H1 (cell line): ENCODE measurements around the gene PLEKHH2. TPM values are rescaled to one million over a fixed set of nuclear protein-coding genes. Genes with fewer than 3 reads are reported as not detected.

Experiments
- BACH1 ChIP-seq: IDR thresholded peaks from 2 replicates; pipeline ENCODE4 v1.6.1; 2012; ENCODE audit warnings: low read length, improper control_type of control experiment
- FOSL1 ChIP-seq: IDR thresholded peaks from 2 replicates; pipeline ENCODE4 v1.6.1; 2011; ENCODE audit warnings: mild to moderate bottlenecking, low read depth, low read length, moderate library complexity; ENCODE audit not compliant: insufficient read depth
- HDAC2 ChIP-seq, 2 experiments: fragments of 300-600 bp in 1 of 2; sonication (generic) in 1 of 2; IDR thresholded peaks; 2 replicates each; pipeline ENCODE4 v1.6.1; 2011 to 2012; ENCODE audit warnings: low read depth in 2 of 2, low read length in 2 of 2, mild to moderate bottlenecking in 2 of 2, moderate library complexity in 2 of 2, borderline replicate concordance in 1 of 2, inconsistent platforms in 1 of 2
- RFX5 ChIP-seq: IDR thresholded peaks from 2 replicates; pipeline ENCODE4 v1.6.1; 2011; ENCODE audit warnings: low read depth, low read length, improper control_type of control experiment, borderline replicate concordance
- RXRA ChIP-seq: IDR thresholded peaks from 2 replicates; pipeline ENCODE4 v1.6.1; 2011; ENCODE audit warnings: low read depth, mild to moderate bottlenecking, low read length, moderate library complexity; ENCODE audit not compliant: insufficient read depth
- TEAD4 ChIP-seq: IDR thresholded peaks from 2 replicates; pipeline ENCODE4 v1.6.1; 2012; ENCODE audit warnings: low read depth, low read length, inconsistent platforms, mixed read lengths
- polyA plus RNA-seq, 7 experiments: library from polyadenylated mRNA; depleted of rRNA in 3 of 7; stranded (reverse) in 5 of 7; unstranded in 2 of 7; fragments of >200 nt in 5 of 7; fragments of 200-250 nt in 2 of 7; gene quantifications; 1 replicate in 5 of 7; 2 replicates in 1 of 7; 4 replicates in 1 of 7; pipeline versions ENCODE4 v1.2.1 to v1.2.3, GENCODE V29; 2011 to 2013; ENCODE audit warnings: missing spikeins in 2 of 7, mixed read lengths in 2 of 7
- total RNA-seq: library from RNA; stranded (reverse); fragmentation: NEBNext Ultra II Directional; extraction: Animal tissue kit (Norgen Biotek cat#: 25700); gene quantifications from 2 replicates; pipeline ENCODE4 v1.2.1, GENCODE V29; 2021
- TF ChIP-seq, protein P1 (sequence below), 3 experiments: IDR thresholded peaks; 1 replicate in 2 of 3; 2 replicates in 1 of 3; pipeline versions ENCODE4 v1.5.1 to v1.6.1; 2011; ENCODE audit warnings: low read length in 3 of 3, mild to moderate bottlenecking in 3 of 3, inconsistent platforms in 2 of 3, low read depth in 1 of 3, moderate library complexity in 1 of 3; ENCODE audit not compliant: insufficient read depth in 1 of 3; ENCODE audit errors: control extremely low read depth in 1 of 3
- TF ChIP-seq, protein P2 (sequence below): IDR thresholded peaks from 2 replicates; pipeline ENCODE4 v1.6.1; 2012; ENCODE audit warnings: low read length, inconsistent platforms

Gene PLEKHH2
- total and polyA plus RNA-seq, 2 of the 8 experiments (the other 6 are each of a cell fraction or from before 2014, with no cell fraction given) = 2.2 to 5.0 TPM

DNA sequence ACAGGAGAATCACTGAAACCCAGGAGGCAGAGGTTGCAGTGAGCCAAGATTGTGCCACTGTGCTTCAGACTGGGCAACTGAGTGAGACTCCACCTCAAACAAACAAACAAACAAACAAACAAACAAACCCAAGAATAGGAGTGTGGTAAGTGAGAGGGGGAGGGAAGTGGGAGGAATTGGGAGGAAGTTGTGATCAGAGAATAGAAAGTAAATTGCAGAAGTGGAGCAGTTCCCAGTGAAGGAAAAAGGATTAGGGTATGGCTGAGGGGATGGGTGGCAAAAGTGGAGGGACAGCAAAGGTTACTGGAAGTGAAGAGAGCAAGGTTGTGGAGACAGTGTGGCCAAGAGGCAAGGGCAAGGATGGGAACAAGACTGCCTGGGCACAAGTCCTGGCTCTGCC lies 80.3 kb downstream of the PLEKHH2 start (continued):
- TF ChIP-seq, protein P1, sequence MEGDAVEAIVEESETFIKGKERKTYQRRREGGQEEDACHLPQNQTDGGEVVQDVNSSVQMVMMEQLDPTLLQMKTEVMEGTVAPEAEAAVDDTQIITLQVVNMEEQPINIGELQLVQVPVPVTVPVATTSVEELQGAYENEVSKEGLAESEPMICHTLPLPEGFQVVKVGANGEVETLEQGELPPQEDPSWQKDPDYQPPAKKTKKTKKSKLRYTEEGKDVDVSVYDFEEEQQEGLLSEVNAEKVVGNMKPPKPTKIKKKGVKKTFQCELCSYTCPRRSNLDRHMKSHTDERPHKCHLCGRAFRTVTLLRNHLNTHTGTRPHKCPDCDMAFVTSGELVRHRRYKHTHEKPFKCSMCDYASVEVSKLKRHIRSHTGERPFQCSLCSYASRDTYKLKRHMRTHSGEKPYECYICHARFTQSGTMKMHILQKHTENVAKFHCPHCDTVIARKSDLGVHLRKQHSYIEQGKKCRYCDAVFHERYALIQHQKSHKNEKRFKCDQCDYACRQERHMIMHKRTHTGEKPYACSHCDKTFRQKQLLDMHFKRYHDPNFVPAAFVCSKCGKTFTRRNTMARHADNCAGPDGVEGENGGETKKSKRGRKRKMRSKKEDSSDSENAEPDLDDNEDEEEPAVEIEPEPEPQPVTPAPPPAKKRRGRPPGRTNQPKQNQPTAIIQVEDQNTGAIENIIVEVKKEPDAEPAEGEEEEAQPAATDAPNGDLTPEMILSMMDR (IDR thresholded peaks at IDR 0.05; ENCODE audit: control extremely low read depth in 1 of 3, insufficient read depth in 1 of 3, low read depth in 1 of 3, low read length in 3 of 3) = no peak
- TF ChIP-seq FOSL1 (no peak), RFX5 (no peak), TEAD4 (no peak), BACH1 (no peak), HDAC2 (IDR thresholded peaks at IDR 0.05; ENCODE audit: borderline replicate concordance in 1 of 2, low read depth in 2 of 2, low read length in 2 of 2) (no peak), RXRA (no peak)
- TF ChIP-seq, protein P2, sequence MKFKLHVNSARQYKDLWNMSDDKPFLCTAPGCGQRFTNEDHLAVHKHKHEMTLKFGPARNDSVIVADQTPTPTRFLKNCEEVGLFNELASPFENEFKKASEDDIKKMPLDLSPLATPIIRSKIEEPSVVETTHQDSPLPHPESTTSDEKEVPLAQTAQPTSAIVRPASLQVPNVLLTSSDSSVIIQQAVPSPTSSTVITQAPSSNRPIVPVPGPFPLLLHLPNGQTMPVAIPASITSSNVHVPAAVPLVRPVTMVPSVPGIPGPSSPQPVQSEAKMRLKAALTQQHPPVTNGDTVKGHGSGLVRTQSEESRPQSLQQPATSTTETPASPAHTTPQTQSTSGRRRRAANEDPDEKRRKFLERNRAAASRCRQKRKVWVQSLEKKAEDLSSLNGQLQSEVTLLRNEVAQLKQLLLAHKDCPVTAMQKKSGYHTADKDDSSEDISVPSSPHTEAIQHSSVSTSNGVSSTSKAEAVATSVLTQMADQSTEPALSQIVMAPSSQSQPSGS = no peak
